Measurements from ENCODE around the gene BCL11B.
"Not testable (repeated sequence)": the region's sequence is repeated elsewhere in the genome, so short reads cannot be mapped to it uniquely, and the experiment has no call there.

BCL11B gene

DNA sequence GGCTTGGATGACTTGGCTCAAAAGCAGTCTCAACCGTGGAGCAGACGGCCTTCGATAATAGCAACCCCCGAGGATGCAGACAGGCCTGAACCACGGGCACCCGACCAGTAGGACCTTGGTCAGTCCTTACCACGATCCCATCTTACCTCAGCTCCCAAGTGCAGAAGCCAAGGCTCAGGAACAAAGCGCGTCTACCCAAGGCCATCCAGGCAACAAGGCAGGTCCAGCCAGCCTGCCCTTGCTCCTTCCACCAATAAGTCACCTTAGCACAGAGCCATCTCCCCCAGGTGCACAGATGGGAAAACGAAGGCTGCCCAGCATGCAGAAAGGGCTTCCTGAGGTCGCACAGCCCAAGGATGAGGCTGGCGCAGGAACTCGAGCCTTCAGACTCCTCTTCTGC, 77.3 kb downstream of the BCL11B start:
- DNase-seq: no peak

DNA sequence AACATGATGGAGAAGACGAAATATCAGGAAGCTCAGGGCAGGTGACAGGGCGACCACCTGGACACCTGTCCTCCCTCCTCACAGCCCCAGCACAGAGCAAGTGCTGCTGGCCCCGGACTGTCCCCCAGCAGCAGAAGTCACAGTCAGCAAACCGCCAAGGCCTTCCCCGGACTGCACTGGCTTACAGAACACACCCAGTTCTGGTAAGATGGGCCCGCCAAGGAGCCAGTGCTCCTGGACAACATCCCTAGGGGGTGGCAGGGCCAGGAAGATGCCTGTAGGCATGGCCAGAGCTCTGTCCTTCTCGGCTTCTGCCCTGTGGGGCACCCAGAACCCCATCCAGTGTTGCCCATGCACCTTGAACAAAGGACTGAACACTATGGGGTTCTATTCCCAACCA, 77.9 kb downstream of the BCL11B start:
- DNase-seq: no peak

DNA sequence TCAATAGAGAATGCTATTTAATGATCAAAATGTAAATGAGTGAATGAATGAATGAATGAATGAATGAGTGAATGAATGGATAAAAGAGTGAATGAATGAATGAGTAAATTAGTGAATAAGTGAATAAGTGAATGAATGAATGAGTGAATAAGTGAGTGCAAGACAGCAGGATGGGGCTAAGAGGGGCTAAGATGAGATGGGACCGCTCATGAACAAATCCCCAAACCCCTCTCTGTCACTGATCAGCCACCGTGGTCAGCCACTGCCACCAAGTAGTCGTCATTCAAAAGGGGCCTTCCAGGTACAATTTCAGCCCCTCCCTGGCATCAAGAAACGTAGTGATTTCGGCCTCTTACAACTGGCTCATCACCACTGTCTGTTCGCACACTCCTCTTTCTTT, 79.2 kb downstream of the BCL11B start:
- no peak for DNase-seq

GRCh38 chr14:99192028-99192621, 79.9 kb downstream of the BCL11B start:
- DNase-seq: peak; percentile 90

DNA sequence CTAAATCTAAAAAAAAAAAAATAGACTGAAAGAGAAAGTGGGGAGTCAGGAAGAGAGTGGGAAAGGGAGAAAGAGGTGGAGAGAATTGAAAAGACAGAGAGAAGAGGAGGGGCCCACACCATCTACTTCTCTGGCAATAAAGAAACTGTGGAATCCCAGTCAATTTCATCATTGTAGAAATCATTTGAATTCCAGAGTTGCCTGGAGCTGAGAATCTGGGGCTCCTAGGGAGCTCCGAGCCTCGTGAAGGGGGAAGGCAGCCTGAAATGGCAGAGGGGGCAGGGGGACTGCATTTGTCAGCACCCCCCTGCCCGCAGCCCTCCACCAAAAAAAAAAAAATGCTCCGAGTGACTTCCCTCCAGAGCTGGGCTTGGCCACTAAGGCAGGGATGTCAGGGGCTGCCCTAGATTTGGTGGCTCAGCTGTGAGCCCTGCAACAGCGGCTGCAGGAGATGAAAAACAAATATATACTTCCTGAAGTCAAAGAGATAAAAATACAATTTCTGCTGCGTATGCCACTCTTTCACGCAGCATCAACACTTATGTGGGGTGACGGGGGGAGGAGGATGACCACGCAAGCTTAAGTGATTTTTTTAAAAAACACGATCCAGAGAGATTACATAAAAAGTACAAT, 80.5 kb downstream of the BCL11B start:
- DNase-seq: no peak

- DNase-seq: no peak
These were observed 81.2 kb downstream of the BCL11B start for GRCh38 chr14:99190696-99191394.

DNA sequence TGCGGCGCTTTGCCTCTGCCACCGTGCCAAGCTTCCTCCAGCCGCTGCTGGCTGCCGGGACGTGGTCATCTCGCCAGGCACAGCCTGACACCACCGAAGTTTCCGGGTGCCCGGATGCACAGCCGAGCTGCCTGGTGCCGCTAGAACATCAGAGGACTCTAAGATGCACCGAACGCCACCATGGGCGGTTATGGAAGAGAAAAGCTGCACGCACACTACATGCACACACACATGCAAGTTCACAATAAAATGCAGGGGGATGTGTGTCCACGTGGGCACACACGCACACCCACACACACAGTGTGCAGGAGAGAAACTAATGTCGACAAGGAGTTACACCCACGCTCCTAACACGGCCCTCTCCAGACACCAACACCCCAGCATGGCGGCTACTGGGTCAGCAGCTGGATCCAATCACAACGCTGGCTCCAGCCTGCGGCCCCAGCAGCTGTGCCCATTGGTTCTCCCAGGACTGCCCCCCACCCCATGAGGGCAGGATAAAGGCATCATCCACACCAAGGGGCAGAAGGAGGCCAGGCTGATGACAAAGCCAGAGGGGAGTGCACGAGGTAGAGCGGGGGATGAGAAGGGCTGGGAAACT, 82.7 kb downstream of the BCL11B start:
- no peak for DNase-seq

DNA sequence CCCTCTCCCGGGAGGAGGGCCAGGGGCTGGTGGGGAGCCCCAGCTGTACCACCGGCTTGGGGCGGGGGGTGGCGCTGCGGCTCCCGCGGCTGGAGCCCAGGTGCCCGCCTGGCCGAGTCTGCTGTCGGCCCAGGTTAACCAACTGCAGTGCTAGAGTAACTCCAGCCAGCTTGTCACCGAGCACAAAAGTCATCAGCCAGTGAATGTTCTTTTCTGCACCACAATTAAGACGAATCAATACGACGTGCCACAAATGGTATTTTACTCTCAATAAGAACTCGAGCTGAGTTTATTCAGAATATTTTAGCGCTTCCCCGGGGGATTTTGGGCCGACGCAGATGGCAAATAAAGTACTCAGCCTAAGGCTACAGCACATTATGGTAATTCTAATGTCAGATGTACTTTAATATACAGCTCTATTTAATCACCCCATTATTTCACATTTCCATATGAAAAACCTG, 83.2 kb downstream of the BCL11B start:
- DNase-seq: no peak

GRCh38 chr14:99187858-99188257, 84.1 kb downstream of the BCL11B start:
- no peak for DNase-seq

DNA sequence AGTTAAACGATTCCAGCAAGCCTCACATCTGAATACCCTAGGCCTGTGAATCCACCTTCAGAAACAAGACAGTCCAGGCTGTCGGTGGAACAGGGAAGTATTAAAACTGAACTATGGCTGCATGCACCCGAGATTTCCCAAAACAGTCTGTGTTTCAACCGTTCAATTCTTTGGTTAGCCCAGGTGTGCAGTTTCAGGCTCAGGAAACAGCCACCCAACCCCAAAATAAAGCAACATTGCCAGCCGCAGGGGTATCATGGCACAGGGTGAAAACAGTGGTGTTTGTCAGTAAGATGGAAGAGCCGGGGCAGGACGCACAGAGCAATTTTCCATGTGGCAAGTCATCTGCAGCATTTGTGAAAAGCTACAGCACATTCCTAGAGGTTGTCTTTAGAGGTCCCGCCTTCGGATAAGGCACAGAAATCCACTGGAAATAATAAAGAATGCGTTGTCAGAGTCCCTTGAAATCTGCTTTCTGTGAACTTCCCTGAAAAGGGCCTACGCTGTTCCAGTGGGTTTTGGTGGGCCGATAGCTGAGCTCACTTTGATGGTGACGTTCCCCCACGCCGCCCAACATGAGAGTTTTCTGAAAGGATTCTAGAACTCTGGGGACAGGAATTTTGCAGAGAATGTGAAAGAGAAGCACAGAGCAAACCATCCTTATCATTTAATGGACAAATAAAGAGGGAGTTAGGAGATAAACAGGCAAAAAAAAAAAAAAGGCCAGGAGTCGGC, 84.9 kb downstream of the BCL11B start:
- no peak for DNase-seq

DNA sequence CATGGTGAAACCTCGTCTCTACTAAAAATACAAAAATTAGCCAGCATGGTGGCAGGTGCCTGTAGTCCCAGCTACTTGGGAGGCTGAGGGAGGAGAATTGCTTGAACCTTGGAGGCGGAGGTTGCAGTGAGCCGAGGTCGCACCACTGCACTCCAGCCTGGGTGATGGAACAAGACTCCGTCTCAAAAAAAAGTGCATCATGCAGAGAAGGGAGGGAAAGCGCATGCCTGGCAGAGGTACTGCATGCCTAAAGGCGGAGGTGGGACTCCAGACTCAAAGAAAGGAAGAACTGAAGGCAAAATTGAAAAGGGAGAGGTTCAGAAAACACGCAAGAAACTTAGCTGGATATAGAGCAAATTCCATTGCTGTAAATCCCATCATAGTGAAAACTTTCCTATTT, 85.7 kb downstream of the BCL11B start:
- not testable (repeated sequence) for DNase-seq

GRCh38 chr14:99185436-99186068, 86.4 kb downstream of the BCL11B start:
- DNase-seq: no peak

DNA sequence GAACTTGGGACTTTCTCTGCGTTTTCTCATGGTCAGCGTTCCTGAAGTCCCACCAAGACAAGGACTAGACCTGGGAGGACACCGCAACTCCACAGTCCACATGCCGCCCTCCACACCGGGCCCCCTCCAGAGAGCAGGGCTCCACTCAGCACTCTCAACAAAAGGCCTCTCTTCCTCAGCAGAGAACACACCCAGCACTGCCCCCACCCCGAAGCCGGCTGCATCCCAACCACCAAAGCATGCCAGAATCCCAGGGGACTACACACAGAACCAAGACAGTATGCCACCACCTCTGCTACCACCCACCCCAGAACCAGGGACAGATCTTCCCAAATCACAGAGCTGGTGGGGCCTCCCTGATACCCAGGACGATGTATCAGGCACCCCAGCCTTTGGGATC, 88.3 kb downstream of the BCL11B start:
- DNase-seq: no peak

- DNase-seq: no peak
These were observed 88.7 kb downstream of the BCL11B start for GRCh38 chr14:99183311-99183710.

DNA sequence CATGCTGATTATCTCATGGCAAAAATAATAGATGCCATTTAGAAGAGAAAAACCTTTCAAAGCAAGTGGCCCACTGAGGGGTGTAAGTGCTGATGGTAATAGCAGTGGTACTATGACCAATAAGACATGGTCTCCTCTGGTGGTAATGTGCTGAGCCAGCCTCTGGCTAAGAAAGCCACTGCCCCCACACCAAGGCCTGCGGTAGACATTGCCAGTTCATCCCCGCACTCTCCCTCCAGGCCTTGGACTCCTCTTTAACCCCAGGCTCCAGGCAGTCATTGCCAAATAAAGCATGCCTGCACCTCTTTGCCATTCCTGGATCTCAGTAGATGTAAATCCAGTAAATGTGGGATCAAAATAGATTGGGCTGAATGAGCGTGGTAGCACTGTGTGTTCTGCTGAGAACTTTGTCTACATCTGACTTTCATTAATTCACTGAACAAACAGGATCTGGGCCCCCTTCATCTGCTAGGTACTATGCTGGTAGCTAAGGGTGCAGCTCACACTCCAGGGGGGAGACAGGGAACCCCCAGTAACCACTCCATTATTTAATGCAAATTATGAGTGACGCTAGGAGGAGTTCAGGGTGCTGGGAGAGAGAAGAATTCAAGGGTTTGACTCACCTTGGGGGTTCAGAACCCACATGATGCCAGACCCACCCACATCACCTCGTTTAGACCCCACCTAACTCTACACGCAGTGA, 89.3 kb downstream of the BCL11B start:
- DNase-seq: no peak

DNA sequence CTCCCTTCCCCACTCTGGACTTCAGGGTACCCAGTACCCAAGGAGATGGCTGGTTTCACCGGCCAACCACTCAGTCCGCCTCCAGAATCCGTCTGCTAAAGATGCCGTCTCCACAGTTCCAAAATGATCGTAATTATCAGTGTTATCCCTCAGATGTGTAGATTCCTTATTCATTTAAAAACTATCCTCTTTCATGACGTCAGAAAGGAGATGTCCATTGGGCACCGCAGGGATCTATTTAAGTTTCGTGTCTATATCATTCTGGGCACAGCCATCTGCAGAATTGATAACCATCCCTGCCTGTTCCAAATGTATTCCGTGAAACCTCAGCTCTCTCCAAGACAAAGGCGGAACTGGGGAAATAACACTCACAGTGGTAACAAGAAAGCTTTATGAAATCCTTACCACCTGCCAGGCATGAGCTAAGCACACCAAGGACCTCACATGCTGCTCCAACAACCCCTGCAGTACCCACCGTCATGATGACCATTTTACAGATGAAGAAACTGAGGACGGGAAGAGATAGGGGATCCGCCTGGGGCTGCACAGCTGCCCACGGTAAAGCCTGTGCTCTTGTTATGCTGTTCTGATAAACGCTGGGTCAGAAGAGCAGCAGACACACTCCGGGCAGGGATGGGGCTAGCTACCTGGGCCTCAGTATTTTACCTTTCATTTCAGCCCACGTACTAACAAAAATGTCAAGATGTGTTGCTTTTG, 90.0 kb downstream of the BCL11B start:
- DNase-seq: no peak

- DNase-seq: no peak
These were observed 90.8 kb downstream of the BCL11B start for GRCh38 chr14:99181241-99181640.

GRCh38 chr14:99179946-99180345, 92.1 kb downstream of the BCL11B start:
- no peak for DNase-seq

- DNase-seq: no peak
These were observed 92.5 kb downstream of the BCL11B start for GRCh38 chr14:99179506-99179905.

DNA sequence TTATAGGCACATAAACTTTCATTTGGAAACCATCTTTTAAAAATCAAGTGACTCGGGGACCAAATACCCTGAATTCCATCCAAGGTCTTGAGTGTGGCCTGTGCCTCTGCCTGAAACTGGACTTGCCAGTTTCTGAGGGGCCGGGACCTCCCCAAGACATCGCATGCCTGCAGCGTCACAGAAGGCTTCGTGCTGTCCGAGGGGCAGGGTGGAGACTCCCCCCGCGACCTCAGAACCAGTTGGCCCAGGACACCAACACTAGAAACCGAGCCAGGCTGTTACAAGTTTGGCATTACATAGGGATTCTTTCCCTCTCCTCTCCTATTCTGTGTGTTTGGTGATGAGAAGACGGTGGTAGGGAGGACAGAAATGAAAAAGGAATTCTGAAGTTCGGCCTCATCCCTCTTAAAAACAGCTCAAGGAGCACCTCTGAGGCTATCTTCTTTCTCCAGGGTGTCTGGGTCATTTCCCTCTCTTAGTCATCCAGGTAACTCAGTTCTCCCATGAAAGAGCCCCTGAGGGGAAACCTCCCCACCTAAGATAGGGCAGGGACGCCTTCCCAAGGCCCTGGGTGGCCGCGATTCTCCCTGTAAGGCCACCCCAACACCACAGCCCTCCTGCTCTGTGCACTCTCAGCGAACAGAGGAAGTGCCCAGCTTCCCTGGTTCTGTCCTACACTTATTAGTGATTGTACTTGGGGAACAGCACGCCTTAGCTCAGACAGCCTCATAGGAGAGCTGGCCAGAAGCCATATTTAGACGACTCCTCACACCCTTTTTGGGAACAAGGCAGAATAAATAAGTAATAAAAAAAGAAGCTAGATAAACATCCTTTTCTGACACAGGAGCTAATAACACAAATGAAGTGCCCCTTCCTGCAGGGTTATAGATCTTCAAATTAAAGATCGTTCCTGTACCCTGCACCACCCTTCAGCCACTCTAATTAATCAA, 93.8 kb downstream of the BCL11B start:
- DNase-seq: no peak
